GM18873 (cell line): ENCODE measurements around the gene USP21.

Source experiments
- ATAC-seq: cut with Tn5 transposase; IDR thresholded peaks from one replicate; pipeline ENCODE4 v1.9.1; 2021; ENCODE audit warnings: mild to moderate bottlenecking, moderate library complexity, moderate number of reproducible peaks; ENCODE audit not compliant: unreplicated experiment, low FRiP score

USP21 gene

GRCh38 chr1:161132410-161133219 is 26.7 kb upstream of the USP21 start, which contains the start of gene DEDD:
Gene DEDD (minus strand): TSS chr1:161132667. CDS start chr1:161124462, 8,205 bp downstream.
- peak; percentile 94 for ATAC-seq

DNA sequence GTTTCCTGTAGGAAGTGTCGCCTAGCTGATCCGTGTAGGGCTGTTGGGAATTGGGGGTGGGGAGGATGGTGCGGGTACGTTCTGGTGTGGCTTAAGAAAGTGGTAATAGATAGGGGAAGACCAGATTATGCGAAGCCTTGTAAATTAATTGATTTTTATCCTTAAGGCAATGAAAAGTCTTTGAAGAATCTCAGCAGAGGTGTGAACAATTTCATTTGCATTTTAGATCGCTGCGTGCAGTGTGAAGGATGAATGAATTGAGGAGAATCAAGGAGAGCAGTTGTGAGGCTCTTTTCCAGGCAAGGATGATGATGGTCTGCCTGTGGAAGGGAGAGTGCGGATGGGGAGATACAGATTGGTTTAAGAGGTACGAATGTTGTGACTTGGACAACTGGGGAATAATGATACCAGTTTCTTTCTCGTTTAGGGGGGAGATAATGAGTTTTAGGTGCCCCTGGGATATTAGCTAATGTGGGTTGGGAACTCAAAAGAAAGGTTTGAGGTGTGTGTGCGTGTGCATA is 26.0 kb upstream of the USP21 start:
- no peak for ATAC-seq

- no peak for ATAC-seq
Measured at GRCh38 chr1:161137881-161138280, 21.4 kb upstream of the USP21 start.

GRCh38 chr1:161138431-161138830 is 20.9 kb upstream of the USP21 start:
- ATAC-seq = no peak

DNA sequence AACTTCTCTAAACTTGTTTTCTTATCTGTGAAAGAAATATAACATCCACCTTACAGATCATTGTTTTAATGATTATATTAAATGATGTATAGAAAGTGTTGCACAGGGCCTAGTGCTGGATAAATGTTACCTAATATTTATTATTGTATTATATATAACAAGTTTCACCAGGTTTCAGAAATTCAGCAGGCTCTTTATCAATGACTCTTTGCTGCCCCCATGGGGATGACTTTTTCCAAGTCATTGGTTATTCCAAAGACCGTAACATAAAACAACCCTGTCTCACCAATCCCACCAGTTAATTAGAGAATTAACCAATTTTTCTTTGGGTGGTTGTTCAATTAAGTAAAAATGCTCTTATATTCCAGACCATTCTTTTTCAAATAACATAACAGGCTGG is 19.5 kb upstream of the USP21 start:
- no peak for ATAC-seq

DNA sequence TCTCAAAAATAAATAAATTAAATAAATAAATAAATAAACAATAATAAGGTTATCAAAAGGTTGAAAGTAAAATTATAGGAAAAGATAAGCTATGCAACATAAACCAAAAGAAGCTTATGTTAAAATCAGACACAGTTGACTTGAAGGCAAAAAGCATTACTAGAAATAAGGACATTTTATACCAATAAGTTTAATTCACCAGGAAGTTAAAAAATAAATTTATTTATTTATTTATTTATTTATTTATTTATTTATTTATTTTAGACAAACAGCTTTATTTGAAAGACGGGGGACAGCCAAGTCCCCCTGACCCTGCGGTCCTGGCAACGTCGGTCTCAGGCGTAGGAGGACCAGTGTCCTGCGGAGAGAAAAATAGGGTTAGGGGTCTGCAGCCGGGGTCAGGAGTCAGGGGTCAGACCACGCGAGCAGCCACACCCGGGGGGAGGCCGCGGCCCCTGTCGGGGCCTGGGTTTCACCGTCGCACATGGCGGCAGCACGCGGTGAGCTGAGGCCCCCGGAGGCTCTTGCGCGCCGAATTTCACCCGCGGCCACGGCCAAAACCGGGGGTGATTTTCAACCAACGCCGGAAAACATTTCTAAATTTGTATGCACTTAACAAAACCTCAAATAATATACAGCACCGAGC is 18.4 kb upstream of the USP21 start:
- ATAC-seq = no peak

GRCh38 chr1:161145832-161146231 is 13.5 kb upstream of the USP21 start:
- no peak for ATAC-seq

DNA sequence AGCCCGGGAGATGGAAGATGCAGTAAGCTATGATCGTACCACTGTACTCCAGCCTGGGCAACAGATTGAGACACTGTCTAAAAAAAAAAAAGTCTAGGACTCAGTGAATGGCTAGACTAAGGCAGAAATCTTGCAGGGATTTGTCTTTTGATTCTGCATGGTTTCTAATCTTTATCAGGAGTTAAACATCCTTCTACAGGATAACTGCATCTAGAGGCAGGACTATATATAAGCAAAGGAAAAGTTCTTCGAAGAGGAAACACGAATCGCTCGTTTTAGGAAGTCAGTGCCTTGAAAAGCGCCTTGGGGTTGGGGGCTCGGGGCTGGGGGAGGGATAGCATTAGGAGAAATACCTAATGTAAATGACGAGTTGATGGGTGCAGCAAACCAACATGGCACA is 6.1 kb upstream of the USP21 start:
- no peak for ATAC-seq

DNA sequence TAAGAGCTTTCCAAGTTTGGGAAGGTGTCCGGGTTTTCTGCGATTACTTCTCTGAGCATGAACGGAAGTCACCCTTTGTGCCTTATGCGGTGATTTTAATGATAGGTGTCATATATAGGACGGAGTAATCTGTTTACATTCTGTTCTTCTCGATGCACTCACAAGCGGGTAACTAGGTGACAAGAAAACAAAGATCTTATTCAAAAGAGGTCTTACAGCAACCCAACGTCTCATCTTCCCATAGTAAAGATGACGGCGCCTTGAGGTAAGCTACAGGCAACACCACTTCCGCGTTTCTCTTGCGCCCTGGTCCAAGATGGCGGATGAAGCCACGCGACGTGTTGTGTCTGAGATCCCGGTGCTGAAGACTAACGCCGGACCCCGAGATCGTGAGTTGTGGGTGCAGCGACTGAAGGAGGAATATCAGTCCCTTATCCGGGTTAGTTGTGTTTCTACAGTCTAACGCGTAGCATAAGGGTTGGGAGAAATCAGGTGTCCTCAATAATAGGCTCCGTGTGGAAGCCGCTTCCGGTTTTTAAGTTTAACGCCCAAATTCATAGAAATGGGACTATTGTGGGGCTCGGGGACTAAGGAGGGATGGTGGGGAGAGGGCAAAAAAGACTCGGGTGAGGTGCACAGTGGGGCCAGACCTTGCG is 5.5 kb upstream of the USP21 start, which contains the start of gene UFC1:
Gene UFC1, plus strand, starts transcription at position 297 of the 656 bp plus-strand sequence. Its CDS starts 20 bp downstream, at position 317.
- ATAC-seq = no peak

DNA sequence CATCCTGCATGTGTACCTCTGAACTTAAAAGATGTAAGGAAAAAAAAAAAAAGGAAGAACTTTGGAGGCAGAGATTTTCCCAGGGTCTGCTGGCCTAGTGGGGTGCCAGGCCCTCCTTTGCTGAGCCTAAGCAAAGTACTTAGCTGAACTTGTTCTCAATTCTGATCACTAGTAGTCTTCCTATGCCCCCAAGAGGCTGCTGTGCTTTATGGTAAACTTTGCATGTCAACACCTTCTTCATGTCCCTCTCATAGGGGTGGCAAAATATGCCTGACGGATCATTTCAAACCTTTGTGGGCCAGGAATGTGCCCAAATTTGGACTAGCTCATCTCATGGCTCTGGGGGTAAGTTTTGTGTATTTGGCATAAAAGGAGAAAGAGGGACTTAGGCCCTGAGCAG is 1.4 kb upstream of the USP21 start:
- no peak for ATAC-seq

- no peak for ATAC-seq
Measured at GRCh38 chr1:161158316-161159010, 837 bp upstream of the USP21 start.

DNA sequence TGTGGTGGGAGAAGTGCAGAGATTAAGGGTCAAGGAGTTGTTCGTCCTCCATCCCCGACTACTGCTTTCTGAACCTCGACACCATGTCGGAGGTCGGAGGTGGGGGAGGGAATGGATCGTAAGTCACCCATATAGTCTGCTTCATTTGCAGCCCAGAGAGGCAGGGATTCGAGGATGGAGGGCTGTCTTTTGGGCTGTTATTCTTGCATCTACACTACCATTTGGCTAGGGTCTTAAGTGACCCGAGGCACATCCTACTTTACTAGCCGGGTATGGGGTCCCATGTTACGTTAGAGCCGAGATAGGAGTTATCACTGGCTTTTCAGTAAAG is 578 bp downstream of the USP21 start:
- ATAC-seq = no peak

- no peak for ATAC-seq
Measured at GRCh38 chr1:161160671-161161145, 1.4 kb downstream of the USP21 start.

DNA sequence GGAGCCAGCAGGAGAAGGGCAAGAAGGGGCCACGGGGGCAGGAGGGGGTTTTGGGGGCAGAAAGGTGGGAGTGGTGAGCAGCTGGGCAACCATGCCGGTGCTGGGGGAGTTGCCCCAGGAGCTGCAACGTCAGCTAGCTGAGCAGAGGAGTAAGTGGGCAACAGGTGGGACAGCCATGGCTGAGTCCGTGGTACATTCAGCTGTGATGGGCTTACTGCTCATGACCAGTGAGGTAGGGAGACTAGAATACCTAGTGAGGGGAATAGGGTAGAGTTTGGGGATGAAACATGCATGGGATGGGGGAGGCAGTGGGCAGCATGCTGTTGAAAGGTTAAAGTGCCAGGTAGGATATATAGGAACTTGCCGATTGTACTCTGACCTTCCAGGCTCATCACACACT is 2.4 kb downstream of the USP21 start:
- ATAC-seq = no peak

GRCh38 chr1:161162052-161162451 is 2.8 kb downstream of the USP21 start:
- no peak for ATAC-seq

DNA sequence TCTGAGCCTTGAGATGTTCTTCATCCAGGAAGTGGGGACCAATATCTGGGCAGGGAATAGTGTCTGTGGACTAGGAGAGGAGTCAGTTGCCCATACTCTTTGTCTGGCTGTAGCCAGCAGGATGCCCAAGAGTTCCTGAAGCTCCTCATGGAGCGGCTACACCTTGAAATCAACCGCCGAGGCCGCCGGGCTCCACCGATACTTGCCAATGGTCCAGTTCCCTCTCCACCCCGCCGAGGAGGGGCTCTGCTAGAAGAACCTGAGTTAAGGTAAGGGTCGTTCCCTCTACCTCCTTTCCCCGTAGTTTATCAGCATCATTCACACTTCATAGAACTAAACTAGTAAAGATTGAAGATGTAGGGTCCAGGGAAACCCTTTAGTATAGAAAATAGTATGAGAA is 3.5 kb downstream of the USP21 start:
- no peak for ATAC-seq

DNA sequence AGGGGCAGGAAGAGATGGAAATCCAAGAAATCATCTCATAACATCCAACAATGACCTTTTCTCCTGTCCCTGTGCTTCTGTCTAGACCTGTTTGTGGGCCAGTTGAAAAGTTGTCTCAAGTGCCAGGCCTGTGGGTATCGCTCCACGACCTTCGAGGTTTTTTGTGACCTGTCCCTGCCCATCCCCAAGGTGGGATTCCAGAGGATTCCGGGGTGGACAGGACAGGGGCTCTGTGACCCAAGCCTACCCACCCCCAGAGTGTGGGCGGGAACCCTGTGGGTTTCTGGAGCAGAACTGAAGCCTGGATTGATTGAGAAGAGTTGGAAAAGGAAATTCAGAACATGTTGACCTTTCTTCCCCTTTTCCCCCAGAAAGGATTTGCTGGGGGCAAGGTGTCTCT is 4.5 kb downstream of the USP21 start:
- no peak for ATAC-seq

- ATAC-seq = no peak
Measured at GRCh38 chr1:161164901-161165610, 5.8 kb downstream of the USP21 start.

GRCh38 chr1:161165742-161166668 is 6.7 kb downstream of the USP21 start, which contains the start of gene PPOX:
Gene PPOX (plus strand): TSS chr1:161166426. CDS start chr1:161166848, 422 bp downstream.
- peak; percentile 89 for ATAC-seq
